Gastrocnemius medialis (tissue), 4 donors: ENCODE results near the gene NOC4L.

Experiments used
- CTCF ChIP-seq, 5 experiments: fragments of 450-650 bp in 3 of 5; fragments of 200-600 bp in 2 of 5; sonication (generic) in 2 of 5; IDR thresholded peaks in 4 of 5; conservative IDR thresholded peaks in 1 of 5; 1 replicate in 4 of 5; 2 replicates in 1 of 5; pipeline ENCODE4 v1.5.1; 2016 to 2019; ENCODE audit warnings: antibody characterized with exemption in 5 of 5, mild to moderate bottlenecking in 3 of 5, moderate library complexity in 3 of 5
- POLR2A ChIP-seq, 2 donors: fragments of 450-650 bp; IDR thresholded peaks; one replicate each; pipeline ENCODE4 v1.6.1; 2017; ENCODE audit warnings: antibody characterized with exemption in 2 of 2, mild to moderate bottlenecking in 2 of 2, moderate library complexity in 2 of 2

GRCh38 chr12:132156573-132157325 lies 12.5 kb downstream of the NOC4L start:
- no peak for TF ChIP-seq CTCF (IDR thresholded peaks at IDR 0.05 in 4 of 5, conservative IDR thresholded peaks at IDR 0.05 in 1 of 5)
- no peak for TF ChIP-seq POLR2A (IDR thresholded peaks at IDR 0.05)
